Skin of body (tissue), 2 donors: ENCODE results near the gene KRT33B. TPM values are rescaled to one million over a fixed set of nuclear protein-coding genes. Genes with fewer than 3 reads are reported as not detected.

Experiments
- DNase-seq: peaks from one replicate; lab custom pipeline; 2025; lab: John Stamatoyannopoulos, UW
- total RNA-seq: library from RNA; depleted of rRNA; stranded (reverse); fragments of >200 nt; gene quantifications from one replicate; pipeline ENCODE4 v1.2.3, GENCODE V29; 2014

Gene KRT33B
- total RNA-seq, 1 donor from 2014 or later, result 7.7 TPM

GRCh38 chr17:41325611-41326010 lies 44.0 kb downstream of the KRT33B start:
- no peak for DNase-seq

DNA sequence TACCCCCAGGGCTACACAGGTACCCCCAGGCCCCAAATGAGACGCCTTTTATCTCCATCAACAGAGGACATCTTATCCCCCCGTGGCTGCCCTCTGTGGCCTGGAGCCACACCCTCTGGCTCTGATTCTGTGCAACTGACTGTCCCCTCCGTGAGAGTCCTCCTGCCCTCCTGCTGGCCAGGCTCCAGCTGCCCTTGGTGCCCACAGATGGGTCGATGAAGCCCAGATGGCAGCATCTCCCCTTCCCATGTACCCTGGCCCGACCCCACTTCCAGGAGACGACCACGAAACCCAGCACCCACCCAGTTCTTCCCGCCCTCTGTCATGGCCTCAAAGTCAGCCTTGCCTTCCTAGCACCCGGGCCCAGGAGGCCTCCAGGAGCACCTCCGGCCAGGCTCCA lies 44.5 kb downstream of the KRT33B start:
- DNase-seq, result no peak

GRCh38 chr17:41324180-41325075 lies 45.2 kb downstream of the KRT33B start:
- no peak for DNase-seq

DNA sequence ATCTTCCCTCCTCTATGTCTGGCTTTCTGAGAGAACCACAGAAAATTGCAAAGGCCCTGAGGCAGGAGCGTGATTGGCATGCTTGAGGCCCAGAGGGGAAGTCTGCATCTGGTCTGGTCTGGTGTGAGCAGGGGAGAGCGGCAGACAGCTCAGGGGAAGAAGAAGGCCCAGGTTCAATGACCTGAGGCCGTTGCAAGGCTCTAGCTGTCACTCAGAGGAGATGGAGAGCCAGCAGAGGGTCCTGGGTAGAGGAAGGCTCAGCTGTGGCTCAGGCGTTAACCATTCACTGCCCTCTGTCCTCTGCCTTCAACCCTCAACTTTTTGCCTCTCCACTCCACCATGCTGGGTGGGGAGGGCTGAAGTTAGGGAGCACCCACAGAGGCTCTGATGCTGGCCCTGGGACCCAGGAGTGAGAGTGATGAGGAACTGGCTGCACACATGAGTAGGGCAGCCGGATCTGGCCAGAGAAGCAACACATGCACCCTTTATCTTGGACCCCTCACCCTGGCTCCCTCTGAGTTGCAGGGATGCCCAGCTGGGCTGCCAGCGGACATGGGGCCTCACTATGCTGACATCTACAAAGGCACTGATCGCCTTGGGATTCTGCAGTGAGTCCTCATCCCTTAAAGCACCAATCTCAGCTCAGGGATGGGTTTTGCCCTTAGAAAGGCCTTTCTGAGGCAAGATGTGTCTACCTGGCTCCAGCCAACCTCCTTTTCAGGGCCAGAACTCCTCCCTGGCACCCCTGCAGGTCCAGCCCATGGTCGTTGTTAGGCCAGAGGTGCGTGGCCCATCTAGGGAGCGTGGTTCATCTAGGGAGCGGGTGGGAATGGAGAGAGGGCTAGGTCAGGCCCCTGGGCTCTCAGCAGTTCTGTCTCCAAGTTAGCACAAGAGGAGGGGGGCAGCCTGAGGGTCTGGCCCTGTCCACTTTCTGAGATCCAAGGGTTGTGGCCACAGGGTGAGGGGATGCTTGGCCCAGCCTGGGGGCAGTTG lies 46.4 kb downstream of the KRT33B start:
- no peak for DNase-seq

- DNase-seq, result peak; percentile 16
Observed at GRCh38 chr17:41322094-41322902, 47.3 kb downstream of the KRT33B start.

- no peak for DNase-seq
Observed at GRCh38 chr17:41318231-41318630, 51.4 kb downstream of the KRT33B start.

- DNase-seq, result no peak
Observed at GRCh38 chr17:41315814-41316445, 53.7 kb downstream of the KRT33B start.

DNA sequence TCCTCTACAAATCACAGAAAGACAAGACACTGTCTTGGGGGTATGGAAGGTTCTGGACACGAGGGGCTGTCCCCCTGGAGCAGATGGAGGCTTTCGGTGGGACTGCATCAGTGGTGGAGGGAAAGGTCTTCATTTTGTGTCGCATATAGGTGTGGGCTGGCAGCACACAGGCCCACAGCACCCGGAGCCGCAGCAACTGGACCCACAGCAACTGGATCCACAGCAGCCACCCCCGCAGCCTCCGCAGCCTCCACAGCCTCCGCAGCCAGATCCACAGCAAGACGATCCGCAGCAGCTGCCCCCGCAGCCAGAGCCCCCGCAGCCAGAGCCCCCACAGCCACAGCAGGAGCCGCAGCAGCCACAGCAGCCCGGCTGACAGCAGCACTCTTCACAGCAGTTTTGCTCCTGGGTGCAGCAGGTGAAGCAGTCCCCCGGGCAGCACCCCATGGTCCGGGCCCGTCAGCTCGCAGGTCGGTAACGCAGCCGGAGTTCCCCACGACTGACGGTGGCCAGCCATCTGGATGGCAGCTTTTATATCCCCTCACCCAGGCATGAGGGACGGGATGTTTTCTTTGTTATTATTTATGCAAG lies 54.3 kb downstream of the KRT33B start, which contains the start of gene KRTAP17-1:
KRTAP17-1 (minus strand) TSS at position 507 of the 591 bp plus-strand sequence; CDS start at position 447, 60 bp downstream.
- no peak for DNase-seq

Other genes with a start within 250 kb of the KRT33B start
- 0.89 TPM for gene KRTAP4-12, start 245.6 kb downstream of the KRT33B start, total RNA-seq
- gene KRTAP4-6, start 229.3 kb downstream of the KRT33B start, total RNA-seq, result 4.0 TPM
- 1.3 TPM for gene KRTAP4-5, start 220.0 kb downstream of the KRT33B start, total RNA-seq
- gene KRTAP4-4, start 209.1 kb downstream of the KRT33B start, total RNA-seq, result 2.2 TPM
- 2.0 TPM for gene KRTAP4-3, start 201.6 kb downstream of the KRT33B start, total RNA-seq
- 1.1 TPM for gene KRTAP4-2, start 191.6 kb downstream of the KRT33B start, total RNA-seq
- 3.6 TPM for gene KRTAP4-1, start 184.9 kb downstream of the KRT33B start, total RNA-seq
- not detected for gene KRTAP9-1, start 179.9 kb downstream of the KRT33B start, total RNA-seq
- gene KRTAP9-2, start 143.2 kb downstream of the KRT33B start, total RNA-seq, result 6.3 TPM
- 7.3 TPM for gene KRTAP9-3, start 137.4 kb downstream of the KRT33B start, total RNA-seq
- 8.5 TPM for gene KRTAP9-8, start 131.8 kb downstream of the KRT33B start, total RNA-seq
- 6.5 TPM for gene KRTAP9-4, start 120.1 kb downstream of the KRT33B start, total RNA-seq
- 2.6 TPM for gene KRTAP9-9, start 114.4 kb downstream of the KRT33B start, total RNA-seq
- gene KRTAP9-6, start 104.4 kb downstream of the KRT33B start, total RNA-seq, result not detected
- not detected for gene KRTAP9-7, start 94.1 kb downstream of the KRT33B start, total RNA-seq
- 0.39 TPM for gene KRTAP29-1, start 67.0 kb downstream of the KRT33B start, total RNA-seq
- 4.5 TPM for gene KRTAP16-1, start 60.5 kb downstream of the KRT33B start, total RNA-seq
- gene KRTAP17-1, start 54.1 kb downstream of the KRT33B start, total RNA-seq, result 7.9 TPM
- 22.0 TPM for gene KRT33A, start 19.0 kb downstream of the KRT33B start, total RNA-seq
- gene KRT34, start 12.5 kb upstream of the KRT33B start, total RNA-seq, result 19.5 TPM
- gene KRT31, start 27.8 kb upstream of the KRT33B start, total RNA-seq, result 52.1 TPM
- 0.99 TPM for gene KRT37, start 54.8 kb upstream of the KRT33B start, total RNA-seq
- gene KRT38, start 71.2 kb upstream of the KRT33B start, total RNA-seq, result 7.2 TPM
- gene KRT32, start 97.6 kb upstream of the KRT33B start, total RNA-seq, result 28.0 TPM
- gene KRT35, start 111.3 kb upstream of the KRT33B start, total RNA-seq, result 31.5 TPM
- 1.9 TPM for gene KRT36, start 120.1 kb upstream of the KRT33B start, total RNA-seq
- 2.9 TPM for gene KRT13, start 135.8 kb upstream of the KRT33B start, total RNA-seq
- gene KRT15, start 149.1 kb upstream of the KRT33B start, total RNA-seq, result 348 TPM
- gene KRT19, start 158.5 kb upstream of the KRT33B start, total RNA-seq, result 75.9 TPM
- 0.79 TPM for gene KRT9, start 202.2 kb upstream of the KRT33B start, total RNA-seq
- 763 TPM for gene KRT14, start 217.1 kb upstream of the KRT33B start, total RNA-seq
- 142 TPM for gene KRT16, start 243.0 kb upstream of the KRT33B start, total RNA-seq